ENCODE measurements around the gene BTG4. TPM values are rescaled to one million over a fixed set of nuclear protein-coding genes. Genes with fewer than 3 reads are reported as not detected.

Gene BTG4
- total and polyA plus RNA-seq, 2 experiments from 2014 or later: 0.33 TPM; not detected in 1

GRCh38 chr11:111523343-111523742 is 11.2 kb upstream of the BTG4 start:
- no peaks in the 10 kb centered on the region for H3K36me3 ChIP-seq (ENCODE audit: low read depth)
- H4K20me1 ChIP-seq (ENCODE audit: insufficient read depth): no peaks in the 10 kb centered on the region
- H3K9me2 ChIP-seq (ENCODE audit: insufficient read depth): no peaks in the 10 kb centered on the region
- H3K4me1 ChIP-seq (ENCODE audit: insufficient read depth): peaks cover 35% of the 10 kb centered on the region
- in situ Hi-C loops (cut with MboI): no loop called here
- no peaks in the 10 kb centered on the region for H3K79me2 ChIP-seq (ENCODE audit: insufficient read depth)
- H3K27ac ChIP-seq: no peak overlapping the region
- H2AFZ ChIP-seq: no peak overlapping the region
- H3K9me3 ChIP-seq (ENCODE audit: low read depth): no peaks in the 10 kb centered on the region
- no peak for DNase-seq
- peaks cover 13% of the 10 kb centered on the region for H3F3A ChIP-seq (ENCODE audit: insufficient read depth)
- H3K4me2 ChIP-seq (ENCODE audit: unreplicated experiment): no peak overlapping the region
- no peaks in the 10 kb centered on the region for H3K27me3 ChIP-seq (replicated peaks; ENCODE audit: insufficient read depth)
- no peak overlapping the region for H3K9ac ChIP-seq
- H3K4me3 ChIP-seq: no peak overlapping the region
- no peak for TF ChIP-seq EZH2phosphoT487 (IDR thresholded peaks at IDR 0.05; ENCODE audit: insufficient read depth, low read depth)
- 97 to 100% methylated on average over 2 of the region's 2 CpGs for WGBS, 2 experiments (ENCODE audit: low coverage in 1 of 2, low lambda C conversion rate in 2 of 2, missing lambda C conversion rate in 2 of 2)

GRCh38 chr11:111522426-111522825 is 10.2 kb upstream of the BTG4 start:
- H3K4me2 ChIP-seq (ENCODE audit: unreplicated experiment): no peak overlapping the region
- H3K9me3 ChIP-seq (ENCODE audit: low read depth): no peaks in the 10 kb centered on the region
- no peak overlapping the region for H3K27ac ChIP-seq
- H4K20me1 ChIP-seq (ENCODE audit: insufficient read depth): no peaks in the 10 kb centered on the region
- H3K4me3 ChIP-seq: no peak overlapping the region
- no peak for TF ChIP-seq EZH2 (IDR thresholded peaks at IDR 0.05; ENCODE audit: insufficient read depth, poor library complexity, severe bottlenecking)
- no peak for TF ChIP-seq EZH2phosphoT487 (IDR thresholded peaks at IDR 0.05; ENCODE audit: insufficient read depth, low read depth)
- no peak overlapping the region for H3K9ac ChIP-seq
- no peak for DNase-seq
- no peak overlapping the region for H2AFZ ChIP-seq
- WGBS, 2 experiments (ENCODE audit: low coverage in 1 of 2, low lambda C conversion rate in 2 of 2, missing lambda C conversion rate in 2 of 2): 95 to 98% methylated on average over 5 of the region's 5 CpGs
- H3F3A ChIP-seq (ENCODE audit: insufficient read depth): peaks cover 13% of the 10 kb centered on the region
- in situ Hi-C loops (cut with MboI): no loop called here
- H3K27me3 ChIP-seq (replicated peaks; ENCODE audit: insufficient read depth): no peaks in the 10 kb centered on the region
- H3K4me1 ChIP-seq (ENCODE audit: insufficient read depth): peaks cover 33% of the 10 kb centered on the region
- H3K9me2 ChIP-seq (ENCODE audit: insufficient read depth): no peaks in the 10 kb centered on the region
- H3K36me3 ChIP-seq (ENCODE audit: low read depth): no peaks in the 10 kb centered on the region
- no peaks in the 10 kb centered on the region for H3K79me2 ChIP-seq (ENCODE audit: insufficient read depth)

DNA sequence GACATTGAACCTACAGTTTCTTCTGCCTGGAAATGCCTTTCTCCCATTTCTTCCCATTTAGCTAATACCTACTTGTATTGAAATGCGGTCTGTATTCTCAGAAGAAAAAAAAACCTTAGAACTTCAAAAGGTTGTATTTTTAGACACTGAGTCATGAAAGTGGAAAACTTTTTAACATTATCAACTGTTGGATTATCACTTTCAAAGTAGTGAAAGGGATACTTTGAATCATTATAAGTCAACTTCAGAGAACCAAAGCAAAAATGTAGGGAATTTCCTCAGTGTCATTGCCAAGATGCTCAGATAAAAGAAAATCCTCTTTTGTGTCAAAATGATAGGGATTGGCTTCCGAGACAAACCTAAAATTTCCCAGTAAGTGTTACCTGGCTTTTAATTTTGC is 8.9 kb upstream of the BTG4 start:
- TF ChIP-seq EZH2 (IDR thresholded peaks at IDR 0.05; ENCODE audit: insufficient read depth, poor library complexity, severe bottlenecking) (no peak), EZH2phosphoT487 (IDR thresholded peaks at IDR 0.05; ENCODE audit: insufficient read depth, low read depth) (no peak)
- H3K4me2 ChIP-seq (ENCODE audit: unreplicated experiment): peak overlapping the region; percentile 16
- in situ Hi-C loops (cut with MboI): no loop called here
- no peak overlapping the region for H3K4me3 ChIP-seq
- H4K20me1 ChIP-seq (ENCODE audit: insufficient read depth): no peaks in the 10 kb centered on the region
- no peaks in the 10 kb centered on the region for H3K36me3 ChIP-seq (ENCODE audit: low read depth)
- WGBS, 2 experiments (ENCODE audit: low coverage in 1 of 2, low lambda C conversion rate in 2 of 2, missing lambda C conversion rate in 2 of 2): 73 to 76% methylated on average over 2 of the region's 2 CpGs
- H3K4me1 ChIP-seq (ENCODE audit: insufficient read depth): peaks cover 21% of the 10 kb centered on the region
- H3K27me3 ChIP-seq (replicated peaks; ENCODE audit: insufficient read depth): no peaks in the 10 kb centered on the region
- DNase-seq: peak; percentile 20
- peak overlapping the region; percentile 18; the same call in 1 of the 2 replicates for H3K27ac ChIP-seq
- H3K9me2 ChIP-seq (ENCODE audit: insufficient read depth): no peaks in the 10 kb centered on the region
- H3K9ac ChIP-seq: no peak overlapping the region
- H3K79me2 ChIP-seq (ENCODE audit: insufficient read depth): no peaks in the 10 kb centered on the region
- peaks cover 9% of the 10 kb centered on the region for H3F3A ChIP-seq (ENCODE audit: insufficient read depth)
- no peaks in the 10 kb centered on the region for H3K9me3 ChIP-seq (ENCODE audit: low read depth)
- no peak overlapping the region for H2AFZ ChIP-seq

- H3K4me2 ChIP-seq (ENCODE audit: unreplicated experiment): peak overlapping the region; percentile 16
- H3K9me2 ChIP-seq (ENCODE audit: insufficient read depth): no peaks in the 10 kb centered on the region
- peak; percentile 74 for DNase-seq
- no peaks in the 10 kb centered on the region for H3K36me3 ChIP-seq (ENCODE audit: low read depth)
- H2AFZ ChIP-seq: no peak overlapping the region
- 84 to 85% methylated on average over 2 of the region's 2 CpGs for WGBS, 2 experiments (ENCODE audit: low coverage in 1 of 2, low lambda C conversion rate in 2 of 2, missing lambda C conversion rate in 2 of 2)
- H3K9ac ChIP-seq: no peak overlapping the region
- in situ Hi-C loops (cut with MboI): no loop called here
- H3K27me3 ChIP-seq (replicated peaks; ENCODE audit: insufficient read depth): no peaks in the 10 kb centered on the region
- peaks cover 18% of the 10 kb centered on the region for H3K4me1 ChIP-seq (ENCODE audit: insufficient read depth)
- H3K79me2 ChIP-seq (ENCODE audit: insufficient read depth): no peaks in the 10 kb centered on the region
- peak overlapping the region; percentile 18; the same call in 1 of the 2 replicates for H3K27ac ChIP-seq
- H3F3A ChIP-seq (ENCODE audit: insufficient read depth): peaks cover 7% of the 10 kb centered on the region
- no peak overlapping the region for H3K4me3 ChIP-seq
- H3K9me3 ChIP-seq (ENCODE audit: low read depth): no peaks in the 10 kb centered on the region
- TF ChIP-seq EZH2phosphoT487 (IDR thresholded peaks at IDR 0.05; ENCODE audit: insufficient read depth, low read depth): no peak
- TF ChIP-seq EZH2 (IDR thresholded peaks at IDR 0.05; ENCODE audit: insufficient read depth, poor library complexity, severe bottlenecking): no peak
- H4K20me1 ChIP-seq (ENCODE audit: insufficient read depth): no peaks in the 10 kb centered on the region
Observed at GRCh38 chr11:111520560-111520959, 8.4 kb upstream of the BTG4 start.

DNA sequence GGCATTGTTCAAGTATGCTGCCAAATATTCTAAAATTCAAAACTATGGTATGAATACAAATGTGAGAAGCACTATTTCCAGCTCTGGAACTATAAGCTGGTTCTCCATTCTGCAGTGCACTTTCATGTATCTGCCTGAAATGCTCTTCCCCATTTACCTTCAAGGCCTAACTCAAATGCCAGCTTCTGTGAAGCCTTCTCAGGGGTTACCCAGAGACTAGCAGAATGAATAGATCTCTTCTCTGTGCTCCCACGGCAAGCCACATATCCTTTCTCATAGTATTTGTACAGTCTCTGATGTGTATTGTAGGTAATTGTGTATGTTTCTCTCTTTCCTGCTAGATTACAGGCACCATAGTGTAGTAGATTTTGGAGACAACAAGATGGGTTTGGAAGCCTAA is 6.5 kb upstream of the BTG4 start:
- Histone ChIP-seq H3K79me2 (ENCODE audit: insufficient read depth) (no peaks in the 10 kb centered on the region), H3K9ac (no peak overlapping the region), H3F3A (ENCODE audit: insufficient read depth) (peaks cover 10% of the 10 kb centered on the region), H3K9me2 (ENCODE audit: insufficient read depth) (no peaks in the 10 kb centered on the region), H3K4me3 (no peak overlapping the region), H3K36me3 (ENCODE audit: low read depth) (no peaks in the 10 kb centered on the region), H3K27ac (no peak overlapping the region), H3K4me2 (ENCODE audit: unreplicated experiment) (no peak overlapping the region), H3K9me3 (ENCODE audit: low read depth) (no peaks in the 10 kb centered on the region), H2AFZ (no peak overlapping the region), H3K27me3 (replicated peaks; ENCODE audit: insufficient read depth) (no peaks in the 10 kb centered on the region), H3K4me1 (ENCODE audit: insufficient read depth) (peaks cover 18% of the 10 kb centered on the region), H4K20me1 (ENCODE audit: insufficient read depth) (no peaks in the 10 kb centered on the region)
- 92 to 100% methylated on average over 1 of the region's 1 CpG for WGBS, 2 experiments (ENCODE audit: low coverage in 1 of 2, low lambda C conversion rate in 2 of 2, missing lambda C conversion rate in 2 of 2)
- in situ Hi-C loops (cut with MboI): no loop called here
- TF ChIP-seq EZH2 (IDR thresholded peaks at IDR 0.05; ENCODE audit: insufficient read depth, poor library complexity, severe bottlenecking) (no peak), EZH2phosphoT487 (IDR thresholded peaks at IDR 0.05; ENCODE audit: insufficient read depth, low read depth) (no peak)
- DNase-seq: no peak

Data from GM23248 (cell line).